Erythroblast (primary cell): ENCODE results near the gene PLEKHH1.

Experiments used
- GATA1 ChIP-seq: IDR thresholded peaks from 2 replicates; pipeline ENCODE4 v1.6.1; 2011; ENCODE audit warnings: low read depth, mild to moderate bottlenecking, control low read depth, low read length, moderate library complexity
- POLR2A ChIP-seq: IDR thresholded peaks from 2 replicates; pipeline ENCODE4 v1.6.1; 2011; ENCODE audit warnings: mild to moderate bottlenecking, low read length

- no peak for TF ChIP-seq POLR2A
- TF ChIP-seq GATA1, result no peak
These were observed 8.6 kb downstream of the PLEKHH1 start for GRCh38 chr14:67541448-67542387.
